NB4 (cell line): Measurements from ENCODE around the gene DEAF1.

Experiments
- DNase-seq: peaks from one replicate; pipeline ENCODE4 v3.0.0; 2010; ENCODE audit warnings: low read depth
- H3K4me3 ChIP-seq: one replicate; pipeline ENCODE4 v1.5.1; 2011; ENCODE audit warnings: mild to moderate bottlenecking, low read depth, low read length, moderate library complexity
- MYC ChIP-seq: IDR thresholded peaks from 2 replicates; pipeline ENCODE4 v1.6.1; 2011; ENCODE audit warnings: low read depth, low read length
- POLR2A ChIP-seq: IDR thresholded peaks from 2 replicates; pipeline ENCODE4 v1.6.1; 2011; ENCODE audit warnings: mild to moderate bottlenecking; ENCODE audit not compliant: insufficient read length; ENCODE audit errors: extremely low read depth
- TF ChIP-seq, protein P1 (sequence below): IDR thresholded peaks from 2 replicates; pipeline ENCODE4 v1.6.1; 2011; ENCODE audit warnings: low read depth, low read length
- TF ChIP-seq, protein P2 (sequence below): IDR thresholded peaks from one replicate; pipeline ENCODE4 v1.5.1; 2012; ENCODE audit warnings: low read depth, low read length

Gene DEAF1

DNA sequence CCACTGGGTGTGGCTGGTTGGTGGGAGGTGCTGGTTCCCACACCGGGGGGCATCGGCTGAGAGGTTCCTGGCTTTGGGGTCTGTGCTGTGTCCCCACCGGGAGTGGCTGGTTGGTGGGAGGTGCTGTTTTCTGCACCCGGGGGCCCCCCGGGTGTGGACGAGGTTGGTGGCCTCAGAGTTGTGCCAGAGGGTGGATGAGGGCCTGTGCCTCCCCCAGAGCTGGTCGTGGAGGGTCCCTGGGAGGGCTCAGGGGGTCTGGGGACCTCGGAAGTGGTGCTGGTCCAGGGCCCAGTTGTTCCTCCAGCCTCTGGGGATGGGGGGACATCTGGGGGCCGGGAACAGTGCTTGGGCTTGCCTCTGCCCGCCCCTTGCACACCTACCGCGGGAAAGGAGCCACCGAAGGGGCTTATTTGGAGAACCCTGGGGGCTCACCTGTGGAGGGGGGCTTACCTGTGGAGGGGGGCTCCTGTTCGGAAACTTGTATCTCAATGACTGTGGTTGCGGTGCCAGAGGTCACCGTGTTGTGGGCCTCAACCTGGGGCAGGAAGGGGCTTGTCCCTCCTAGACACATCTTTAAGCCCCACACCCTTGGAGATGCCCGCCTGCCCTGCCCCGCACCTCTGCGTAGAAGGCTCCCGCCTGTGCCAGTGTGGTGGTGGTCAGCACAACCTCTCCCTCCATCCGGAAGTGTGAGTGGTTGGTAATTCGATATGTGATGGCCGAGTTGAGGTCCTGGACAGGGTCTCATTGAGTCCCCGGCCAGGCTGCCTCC, 76.0 kb downstream of the DEAF1 start:
- TF ChIP-seq, protein P1, sequence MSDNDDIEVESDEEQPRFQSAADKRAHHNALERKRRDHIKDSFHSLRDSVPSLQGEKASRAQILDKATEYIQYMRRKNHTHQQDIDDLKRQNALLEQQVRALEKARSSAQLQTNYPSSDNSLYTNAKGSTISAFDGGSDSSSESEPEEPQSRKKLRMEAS: no peak
- TF ChIP-seq POLR2A: no peak
- TF ChIP-seq MYC: no peak
- TF ChIP-seq, protein P2, sequence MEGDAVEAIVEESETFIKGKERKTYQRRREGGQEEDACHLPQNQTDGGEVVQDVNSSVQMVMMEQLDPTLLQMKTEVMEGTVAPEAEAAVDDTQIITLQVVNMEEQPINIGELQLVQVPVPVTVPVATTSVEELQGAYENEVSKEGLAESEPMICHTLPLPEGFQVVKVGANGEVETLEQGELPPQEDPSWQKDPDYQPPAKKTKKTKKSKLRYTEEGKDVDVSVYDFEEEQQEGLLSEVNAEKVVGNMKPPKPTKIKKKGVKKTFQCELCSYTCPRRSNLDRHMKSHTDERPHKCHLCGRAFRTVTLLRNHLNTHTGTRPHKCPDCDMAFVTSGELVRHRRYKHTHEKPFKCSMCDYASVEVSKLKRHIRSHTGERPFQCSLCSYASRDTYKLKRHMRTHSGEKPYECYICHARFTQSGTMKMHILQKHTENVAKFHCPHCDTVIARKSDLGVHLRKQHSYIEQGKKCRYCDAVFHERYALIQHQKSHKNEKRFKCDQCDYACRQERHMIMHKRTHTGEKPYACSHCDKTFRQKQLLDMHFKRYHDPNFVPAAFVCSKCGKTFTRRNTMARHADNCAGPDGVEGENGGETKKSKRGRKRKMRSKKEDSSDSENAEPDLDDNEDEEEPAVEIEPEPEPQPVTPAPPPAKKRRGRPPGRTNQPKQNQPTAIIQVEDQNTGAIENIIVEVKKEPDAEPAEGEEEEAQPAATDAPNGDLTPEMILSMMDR: no peak
- DNase-seq: no peak
- no peak overlapping the region for H3K4me3 ChIP-seq

DNA sequence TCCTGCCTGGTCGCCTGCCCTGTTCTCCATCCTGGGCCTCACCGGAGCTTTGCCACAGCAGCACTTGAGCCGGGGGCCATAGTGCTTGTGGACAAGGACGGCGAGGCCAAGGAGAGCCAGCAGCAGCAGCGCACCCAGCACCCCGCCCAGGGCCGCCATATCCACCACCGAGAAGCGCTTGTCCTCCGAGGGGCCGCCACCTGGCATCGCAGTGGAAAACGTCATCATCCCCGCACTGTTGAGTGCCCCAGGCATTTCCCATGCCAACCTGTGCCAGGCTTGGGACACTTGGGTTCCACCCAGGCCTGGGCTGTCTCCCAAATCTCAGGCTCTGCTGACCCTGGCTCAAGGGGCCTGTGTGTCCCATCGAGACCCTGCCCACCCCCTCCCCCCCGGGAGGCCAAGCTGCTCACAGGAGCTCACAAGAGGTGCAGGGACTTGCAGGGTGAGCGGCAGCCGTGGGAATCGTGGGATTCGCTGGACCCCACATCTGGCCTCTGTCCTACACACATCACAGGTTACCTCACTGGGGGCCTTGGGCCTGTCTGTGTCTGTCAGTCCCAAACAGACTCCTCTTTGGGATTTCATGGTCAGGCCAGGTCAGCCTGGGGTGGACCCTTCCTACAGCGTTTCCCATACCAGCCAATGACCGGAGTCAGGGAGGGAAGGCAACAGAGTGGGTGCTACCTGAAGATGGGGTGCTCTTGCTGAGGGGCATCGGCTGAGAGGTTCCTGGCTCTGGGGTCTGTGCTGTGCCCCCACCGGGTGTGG, 76.9 kb downstream of the DEAF1 start:
- TF ChIP-seq, protein P2: no peak
- TF ChIP-seq, protein P1: no peak
- TF ChIP-seq MYC (no peak), POLR2A (no peak)
- DNase-seq: no peak
- no peak overlapping the region for H3K4me3 ChIP-seq

DNA sequence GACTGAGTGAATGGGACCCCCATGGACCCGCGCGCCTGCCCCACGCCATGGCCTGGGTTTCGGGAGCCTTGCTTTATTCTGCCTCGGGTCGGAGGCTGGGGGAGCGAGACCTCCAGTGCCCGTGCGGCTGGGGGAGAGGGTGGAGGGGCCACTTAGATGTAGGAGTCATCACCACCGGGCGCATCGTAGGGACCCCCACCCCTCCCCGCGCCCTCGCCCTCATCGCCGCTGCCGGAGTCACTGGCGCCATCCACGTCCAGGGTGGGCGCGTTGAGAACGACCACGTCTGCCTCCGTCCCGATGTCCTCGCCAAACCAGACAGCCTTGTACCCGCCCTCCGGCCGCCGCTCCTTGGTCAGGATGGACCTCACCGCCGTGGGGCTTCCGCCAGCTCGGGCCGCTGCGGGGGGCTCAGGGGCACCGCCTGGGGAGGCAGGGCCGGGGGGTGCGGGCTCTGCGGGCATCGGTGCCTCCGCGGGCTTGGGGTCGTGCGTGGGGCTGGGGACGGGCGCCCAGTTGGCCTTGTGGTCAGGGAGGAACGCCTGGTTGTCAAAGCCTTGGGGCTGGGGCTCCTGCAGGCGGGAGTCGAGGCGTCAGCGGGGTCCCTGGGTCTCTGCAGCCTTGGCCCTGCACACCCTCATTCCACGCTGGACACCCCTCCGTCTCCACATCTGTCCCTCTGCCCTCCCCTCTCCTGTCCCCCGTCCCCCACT, 77.7 kb downstream of the DEAF1 start:
- TF ChIP-seq MYC: no peak
- TF ChIP-seq, protein P1: no peak
- no peak for TF ChIP-seq POLR2A
- TF ChIP-seq, protein P2: no peak
- DNase-seq: no peak
- H3K4me3 ChIP-seq: no peak overlapping the region

DNA sequence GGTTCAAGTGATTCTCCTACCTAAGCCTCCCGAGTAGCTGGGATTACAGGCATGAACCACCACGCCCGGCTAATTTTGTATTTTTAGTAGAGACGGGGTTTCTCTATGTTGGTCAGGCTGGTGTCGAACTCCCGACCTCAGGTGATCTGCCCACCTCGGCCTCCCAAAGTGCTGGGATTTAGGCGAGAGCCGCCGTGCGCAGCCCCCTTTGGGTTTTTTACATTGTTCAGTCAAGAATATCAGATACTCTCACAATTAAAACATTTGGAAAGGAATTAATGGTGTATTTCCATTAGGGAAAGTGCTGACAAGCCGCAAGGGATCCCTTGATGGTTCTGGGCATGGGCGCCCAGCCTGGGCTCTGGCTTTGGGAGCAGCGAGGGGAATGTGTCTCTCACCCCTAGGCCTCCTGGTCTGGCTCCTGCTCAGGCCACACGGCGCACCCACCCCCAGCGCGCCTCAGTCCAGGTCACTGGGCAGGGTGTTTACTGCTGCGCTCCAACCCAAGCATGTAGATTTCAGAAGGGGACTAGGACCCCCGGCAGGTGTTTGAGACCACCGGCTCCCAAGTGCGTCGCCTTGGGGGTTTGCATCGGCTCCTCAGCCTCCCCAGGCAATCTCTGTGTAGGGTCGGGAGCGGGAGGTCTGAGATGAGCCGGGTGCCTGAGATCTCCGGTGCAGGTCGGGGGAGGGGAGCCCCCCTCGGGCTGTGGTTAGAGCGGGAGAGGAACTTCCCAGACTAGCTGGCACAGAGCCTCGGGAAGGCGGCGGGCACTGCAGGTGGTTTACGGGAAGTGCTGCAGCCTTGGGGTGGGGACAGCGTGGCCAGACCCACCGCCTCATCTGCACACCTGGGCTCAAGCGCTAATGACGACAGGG, 78.5 kb downstream of the DEAF1 start:
- TF ChIP-seq POLR2A (no peak), MYC (no peak)
- TF ChIP-seq, protein P2: no peak
- TF ChIP-seq, protein P1: no peak
- DNase-seq: no peak
- H3K4me3 ChIP-seq: peak overlapping the region; percentile 25

DNA sequence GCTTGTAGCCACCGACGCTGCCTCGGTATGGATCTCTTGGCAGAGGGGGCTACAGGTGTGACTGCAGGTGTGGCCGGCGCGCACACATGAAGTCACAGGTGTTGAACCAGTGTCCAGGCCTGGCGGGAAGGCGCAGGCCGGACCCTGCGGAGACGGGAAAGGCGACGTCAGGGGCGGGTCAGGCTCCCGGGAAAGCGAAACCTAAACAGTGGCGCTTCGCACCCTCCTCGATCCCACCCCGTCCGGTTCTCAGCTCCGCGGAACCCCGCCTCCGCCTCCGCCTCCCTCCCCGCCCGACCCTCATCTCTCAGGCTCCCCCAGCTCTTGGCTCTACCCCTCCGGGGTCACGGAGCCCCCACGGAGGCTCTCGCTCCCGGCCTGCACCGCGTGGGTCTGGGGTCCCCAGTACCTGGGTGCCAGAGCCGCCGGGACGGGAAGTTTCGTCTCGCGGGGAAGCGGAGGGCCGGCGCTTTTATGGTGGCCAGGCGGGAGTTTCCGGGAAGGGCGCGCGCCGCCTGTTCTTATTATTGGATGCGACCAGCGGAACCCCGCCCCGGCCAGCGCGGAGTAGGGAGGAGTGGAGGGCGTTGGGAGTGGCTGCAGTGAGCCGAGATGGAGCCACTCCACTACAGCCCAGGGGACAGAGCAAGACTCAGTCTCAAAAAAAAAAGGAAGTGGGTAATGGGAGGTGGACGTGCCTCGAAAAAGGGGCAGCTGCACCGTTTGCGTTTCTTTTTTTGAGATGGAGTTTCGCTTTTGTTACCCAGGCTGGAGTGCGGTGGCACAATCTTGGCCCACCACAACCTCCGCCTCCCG, 79.3 kb downstream of the DEAF1 start, which contains the start of gene IRF7:
Gene IRF7 (minus strand): TSS at position 447 of the 816 bp plus-strand sequence. CDS start 586 bp downstream, outside the sequence.
- DNase-seq: peak; percentile 98

More for the DNA sequence above, 79.3 kb downstream of the DEAF1 start, which contains the start of gene IRF7:
- TF ChIP-seq, protein P1: 0 out of 2 replicates have a peak, but pooled peaks have one; percentile 15
- peak; percentile 49 for TF ChIP-seq POLR2A
- peak; percentile 30; the same call in 1 of the 2 replicates for TF ChIP-seq MYC
- TF ChIP-seq, protein P2: no peak
- H3K4me3 ChIP-seq: peak within 1 kb of the TSS; percentile 60
